HG03442 (cell line): ENCODE measurements around the gene NEMP2.
"Not testable (repeated sequence)": the region's sequence is repeated elsewhere in the genome, so short reads cannot be mapped to it uniquely, and the experiment has no call there.

Experiments used
- ATAC-seq: cut with Tn5 transposase; IDR thresholded peaks from one replicate; pipeline ENCODE4 v1.9.1; 2021; ENCODE audit warnings: mild to moderate bottlenecking, moderate library complexity; ENCODE audit not compliant: unreplicated experiment

Gene NEMP2

DNA sequence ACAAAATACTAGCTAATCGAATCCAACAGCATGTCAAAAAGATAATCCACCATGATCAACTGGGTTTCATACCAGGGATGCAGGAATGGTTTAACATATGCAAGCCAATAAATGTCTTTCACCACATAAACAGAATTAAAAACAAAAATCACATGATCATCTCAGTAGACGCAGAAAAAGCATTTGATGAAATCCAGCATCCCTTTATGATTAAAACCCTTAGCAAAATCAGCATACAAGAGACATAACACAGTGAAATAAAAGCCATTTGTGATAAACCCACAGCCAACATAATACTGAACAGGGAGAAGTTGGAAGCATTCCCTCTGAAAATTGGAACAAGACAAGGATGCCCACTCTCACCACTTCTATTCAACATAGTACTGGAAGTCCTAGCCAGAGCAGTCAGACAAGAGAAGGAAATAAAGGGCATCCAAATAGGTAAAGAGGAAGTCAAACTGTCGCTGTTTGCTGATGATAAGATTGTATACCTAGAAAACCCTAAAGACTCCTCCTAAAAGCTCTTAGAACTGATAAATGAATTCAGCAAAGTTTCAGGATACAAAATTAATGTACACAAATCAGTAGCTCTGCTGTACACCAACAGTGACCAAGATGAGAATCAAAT lies 39.8 kb downstream of the NEMP2 start:
- not testable (repeated sequence) for ATAC-seq

DNA sequence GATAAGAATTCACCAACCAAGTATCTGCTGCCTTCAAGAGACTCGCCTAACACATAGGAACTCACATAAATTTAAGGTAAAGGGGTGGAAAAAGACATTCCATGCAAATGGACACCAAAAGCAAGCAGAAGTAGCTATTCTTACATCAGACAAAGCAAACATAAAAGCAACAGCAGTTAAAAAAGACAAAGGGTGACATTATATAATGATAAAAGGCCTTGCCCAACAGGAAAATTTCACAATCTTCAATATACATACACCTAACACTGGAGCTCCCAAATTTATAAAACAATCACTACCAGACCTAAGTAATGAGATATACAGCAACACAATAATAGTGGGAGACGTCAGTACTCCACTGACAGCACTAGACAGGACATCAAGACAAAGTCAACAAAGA lies 41.4 kb downstream of the NEMP2 start:
- no peak for ATAC-seq

DNA sequence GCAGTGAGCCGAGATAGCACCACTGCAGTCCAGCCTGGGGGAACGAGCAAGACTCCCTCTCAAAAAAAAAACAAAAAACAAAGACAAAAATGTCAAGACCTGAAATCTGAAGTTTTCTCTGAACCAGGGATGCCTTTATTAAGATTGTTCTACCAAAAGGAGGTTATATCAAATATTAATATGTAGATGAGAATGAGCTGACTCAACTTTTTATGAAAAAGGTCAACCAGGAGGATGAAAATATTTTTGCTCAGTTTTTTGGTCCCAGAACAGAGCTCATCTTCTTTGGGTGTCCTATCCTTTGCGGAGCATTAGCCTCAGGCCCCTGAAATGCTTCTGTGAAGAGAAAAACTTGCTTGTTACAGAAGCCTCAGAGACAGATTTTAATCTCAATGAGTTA lies 44.0 kb downstream of the NEMP2 start:
- no peak for ATAC-seq

DNA sequence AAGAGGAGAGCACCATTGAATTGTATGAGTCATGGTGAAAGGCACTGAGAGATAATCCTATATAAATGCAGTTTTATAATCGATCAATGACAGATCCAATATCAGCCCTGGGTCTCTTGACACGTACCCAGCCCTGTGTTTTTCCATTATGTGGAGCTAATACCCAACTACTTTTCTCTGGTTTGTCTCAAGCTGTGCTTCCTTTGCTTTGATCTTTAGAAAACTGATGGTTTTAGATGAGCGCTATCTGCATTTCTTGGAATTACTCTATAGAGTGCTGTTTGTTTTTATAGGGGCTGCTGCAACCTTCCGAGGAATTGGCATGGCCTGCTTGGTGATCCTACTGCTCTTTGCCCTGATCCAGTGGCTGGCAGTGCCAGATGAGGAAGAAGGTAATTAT lies 45.0 kb downstream of the NEMP2 start:
- no peak for ATAC-seq

DNA sequence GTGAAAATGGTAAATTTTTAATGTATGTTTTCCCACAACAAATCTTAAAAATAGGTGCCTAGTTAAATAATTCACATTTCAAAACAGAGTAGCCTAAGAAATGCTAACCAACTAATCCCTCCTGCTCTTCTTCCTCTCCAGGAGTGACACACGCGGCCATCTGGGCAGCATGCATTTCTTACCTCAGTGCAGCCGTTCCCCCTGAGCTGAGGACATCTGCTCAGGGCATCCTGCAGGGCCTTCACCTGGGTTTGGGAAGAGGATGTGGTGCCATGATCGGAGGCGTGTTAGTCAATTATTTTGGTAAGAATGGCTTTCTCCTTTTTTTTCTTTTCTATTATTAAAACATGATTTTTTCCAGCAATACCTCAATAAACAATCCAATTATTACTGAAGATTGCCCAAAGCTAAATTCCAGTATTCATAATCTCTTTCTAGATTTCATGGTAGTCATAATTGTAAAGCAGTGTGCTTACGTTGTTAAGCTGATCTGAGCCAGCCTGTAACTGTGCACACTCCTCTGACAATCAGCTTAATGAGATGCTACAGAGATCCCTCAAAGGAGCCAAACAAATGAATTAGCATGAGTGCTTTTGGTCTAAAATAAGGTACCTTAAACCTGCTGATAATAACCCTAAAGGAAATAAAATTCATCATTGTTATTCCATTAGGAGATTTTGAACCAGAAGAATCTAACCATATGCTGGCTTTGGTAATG lies 45.8 kb downstream of the NEMP2 start:
- no peak for ATAC-seq

DNA sequence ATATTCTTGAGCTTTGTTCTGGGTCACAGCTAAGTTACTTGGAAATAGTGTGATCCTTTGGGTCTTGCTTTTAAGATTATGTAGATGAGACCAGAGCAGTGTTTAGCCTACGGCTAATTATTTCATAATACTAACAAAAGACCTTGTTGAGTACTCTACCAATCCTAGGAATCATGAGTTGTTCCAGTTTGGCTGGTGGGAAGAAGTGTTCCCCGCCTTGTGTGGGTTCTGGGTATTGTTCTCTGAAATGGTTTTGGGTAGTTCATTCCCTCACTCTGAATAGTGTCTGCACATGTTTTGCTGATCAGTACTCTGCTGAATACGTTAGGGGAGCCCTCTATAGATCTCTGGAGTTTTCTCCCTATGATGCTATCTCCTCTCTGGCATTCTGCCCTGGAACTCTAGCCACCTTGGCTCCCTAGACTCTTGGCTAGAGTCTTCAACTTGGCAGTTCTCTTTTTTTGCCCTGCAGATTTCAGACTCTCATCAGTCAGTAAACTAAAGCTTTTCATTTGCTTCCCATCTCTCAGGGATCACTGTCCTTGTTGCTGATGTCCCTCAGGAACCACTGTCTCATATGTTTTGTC lies 48.4 kb downstream of the NEMP2 start:
- ATAC-seq: no peak

DNA sequence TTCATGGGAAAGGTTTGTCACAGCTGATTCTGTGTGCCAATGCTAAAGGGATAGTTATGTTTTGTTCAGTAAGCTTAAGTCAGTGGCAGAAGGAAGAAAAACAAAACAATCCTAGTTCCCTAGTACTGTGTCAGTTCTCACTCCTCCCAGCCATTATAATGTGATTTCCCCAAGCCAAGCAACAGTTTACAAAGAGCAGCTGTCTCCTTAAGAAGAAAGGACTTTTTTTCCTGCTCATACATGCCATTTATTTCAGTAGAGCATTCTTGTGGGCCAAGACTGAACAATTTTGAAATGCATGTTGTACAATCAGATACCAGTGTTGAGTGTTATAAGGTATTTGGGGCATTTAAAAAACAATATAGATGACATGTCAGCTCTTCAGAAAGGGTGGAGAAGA lies 52.1 kb downstream of the NEMP2 start:
- ATAC-seq: no peak

DNA sequence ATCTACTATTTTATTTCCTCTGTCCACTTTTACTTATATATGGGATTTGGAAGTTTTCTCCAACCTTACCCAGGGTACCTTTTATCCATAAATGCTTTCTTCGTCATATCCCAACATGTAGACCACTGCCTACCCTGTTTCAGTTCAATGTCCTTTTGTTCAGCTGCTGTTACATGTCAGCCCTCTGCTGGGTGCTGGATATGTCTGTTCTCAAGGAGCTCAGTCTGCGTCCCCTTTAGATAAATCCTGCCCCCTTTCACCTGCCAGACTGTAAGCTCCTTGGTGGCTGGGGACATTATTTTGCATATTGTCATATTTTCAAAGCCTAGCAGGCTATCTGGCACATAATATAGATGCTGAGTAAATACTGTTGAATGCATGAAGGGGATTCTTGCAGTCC lies 53.2 kb downstream of the NEMP2 start:
- no peak for ATAC-seq

DNA sequence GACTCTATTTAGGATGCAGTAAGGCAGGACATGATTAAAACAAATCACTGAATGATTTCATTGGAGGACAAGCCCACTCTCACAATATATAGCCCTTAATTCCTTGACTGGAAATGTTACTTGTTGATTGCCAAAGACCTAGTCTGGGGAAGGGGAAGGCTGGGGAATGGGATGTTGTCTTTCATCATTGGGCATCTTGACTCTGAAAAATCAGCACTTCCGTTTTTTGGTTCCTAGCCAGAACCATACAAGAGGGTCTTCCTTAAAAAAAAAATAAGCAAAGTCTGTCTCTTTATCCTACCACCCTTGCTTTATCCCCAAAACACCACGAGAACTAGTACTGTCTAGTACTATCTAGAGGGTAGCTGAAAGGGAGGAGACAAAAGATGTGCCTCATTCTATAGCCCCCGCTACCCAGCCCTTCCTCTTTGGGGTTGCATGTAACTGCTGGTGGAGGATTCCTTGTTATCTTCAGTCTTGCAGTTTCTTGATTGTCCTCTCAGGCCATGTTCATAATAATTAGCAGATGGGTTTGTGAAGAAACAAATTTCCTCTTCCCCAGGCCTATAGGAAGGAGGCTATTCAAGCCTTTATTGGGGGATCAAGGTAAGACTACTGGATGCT lies 55.8 kb downstream of the NEMP2 start:
- no peak for ATAC-seq

DNA sequence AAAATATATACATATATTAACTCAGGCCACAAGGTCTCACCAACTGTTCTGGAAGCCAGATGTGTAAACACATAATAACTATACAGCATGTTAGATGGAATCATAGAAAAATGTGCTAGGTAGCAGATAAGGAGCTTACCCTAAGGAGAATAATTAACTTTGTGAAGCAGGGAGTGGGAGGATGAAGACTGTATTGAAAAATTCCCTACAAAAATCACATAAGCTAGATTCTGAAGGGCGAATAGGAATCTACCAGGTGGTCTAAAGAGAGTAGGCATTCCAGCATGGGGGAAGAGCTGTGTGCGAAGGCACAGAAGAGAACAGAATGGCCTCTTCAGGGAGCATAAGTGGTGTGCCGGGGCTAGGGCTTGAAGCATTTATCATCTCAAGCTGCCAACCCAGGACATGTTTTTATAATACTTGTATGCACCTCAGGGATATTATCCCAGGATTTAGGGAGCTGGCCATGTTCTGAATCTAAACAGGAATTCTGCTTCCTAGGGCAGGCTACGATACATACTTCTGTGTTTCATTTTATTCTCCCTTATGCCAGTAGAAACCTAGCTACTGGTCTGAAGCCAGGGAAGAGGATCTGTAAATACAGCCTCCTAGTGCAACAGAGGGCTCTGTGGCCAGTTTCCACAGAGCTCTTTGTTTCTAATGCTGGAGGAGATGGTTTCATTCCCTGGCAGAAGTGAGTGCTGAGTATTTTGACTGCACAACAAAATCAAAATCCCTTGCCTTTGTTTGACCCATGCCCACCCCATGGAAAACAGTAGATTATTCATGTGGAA lies 56.7 kb downstream of the NEMP2 start:
- no peak for ATAC-seq

DNA sequence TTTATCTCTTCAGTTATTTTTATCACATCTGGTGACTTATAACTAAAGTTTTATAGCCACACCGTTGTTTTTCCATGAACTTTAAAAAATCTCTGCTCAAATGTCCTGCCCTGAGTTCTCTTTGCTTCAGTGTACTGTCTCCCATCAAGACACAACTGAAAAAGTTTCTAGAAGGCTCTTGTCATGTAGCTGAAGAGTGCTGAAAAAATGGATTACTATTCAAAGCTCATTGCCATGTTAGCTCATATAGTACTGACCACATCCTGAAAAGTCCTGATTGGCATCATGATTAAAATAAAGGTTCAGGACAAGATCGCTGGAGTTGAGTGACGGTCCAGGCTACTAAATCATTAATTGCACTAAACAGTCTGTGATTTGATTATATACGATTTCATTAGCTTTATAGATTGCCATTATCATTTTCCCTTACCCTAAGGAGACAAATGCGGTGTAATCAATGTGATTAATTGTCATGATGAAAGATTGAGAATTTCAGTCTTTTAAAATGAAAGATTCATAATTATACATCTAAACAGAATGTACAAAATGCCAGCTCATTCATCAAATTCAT lies 64.2 kb downstream of the NEMP2 start:
- no peak for ATAC-seq

DNA sequence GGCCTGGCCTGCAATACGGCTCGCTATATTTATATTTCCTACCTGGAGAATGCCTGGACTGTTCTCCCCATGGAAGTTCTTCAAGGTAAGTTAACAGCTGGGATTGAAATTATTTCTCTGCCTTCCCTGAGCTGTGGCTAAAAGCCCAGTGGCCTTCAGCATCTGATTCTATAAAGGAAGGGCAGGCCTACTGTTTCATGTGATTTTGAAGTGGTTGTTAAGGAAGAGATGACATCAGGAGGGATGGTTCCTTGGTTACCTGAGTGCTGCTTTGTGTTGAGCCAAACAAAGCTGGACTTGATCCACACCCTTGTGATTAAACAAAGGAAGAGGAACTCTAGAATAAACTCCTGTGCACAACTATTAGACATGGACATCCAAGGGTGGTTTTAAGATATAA lies 64.8 kb downstream of the NEMP2 start:
- no peak for ATAC-seq

DNA sequence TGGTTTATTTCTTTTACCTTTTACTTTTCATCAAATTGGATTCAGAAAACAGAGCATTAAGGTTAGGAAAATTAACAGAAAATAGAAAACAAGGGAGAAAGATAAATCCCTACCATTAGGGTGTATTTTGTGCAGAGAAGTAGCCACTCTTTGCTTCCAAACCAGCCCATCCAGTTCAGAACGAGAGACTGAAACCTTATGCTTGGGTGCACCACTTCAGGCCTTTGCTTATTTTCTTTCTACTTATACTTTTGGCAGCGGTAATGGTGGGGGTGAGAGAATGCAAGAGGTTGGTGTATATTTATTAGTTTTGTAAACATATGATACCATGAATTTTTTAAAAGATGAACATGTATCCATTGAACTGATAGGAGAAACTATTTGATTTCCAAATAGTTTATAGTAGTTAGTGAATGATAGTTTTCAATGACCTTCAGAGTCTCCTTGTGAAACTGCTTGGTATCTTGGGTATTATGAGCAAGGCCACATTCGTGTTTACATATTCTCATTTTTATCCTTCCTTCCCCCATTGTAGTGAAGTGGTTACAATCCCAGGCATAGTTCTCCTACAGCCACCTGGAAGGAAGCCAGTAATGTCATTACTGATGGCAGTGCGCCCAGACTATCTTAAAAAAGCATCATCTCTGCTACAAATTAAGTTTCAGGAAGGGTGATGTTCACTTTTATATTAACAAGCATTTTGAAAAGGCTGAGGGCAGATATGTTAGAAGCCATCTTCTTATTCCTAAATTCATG lies 65.5 kb downstream of the NEMP2 start:
- ATAC-seq: peak; percentile 61

DNA sequence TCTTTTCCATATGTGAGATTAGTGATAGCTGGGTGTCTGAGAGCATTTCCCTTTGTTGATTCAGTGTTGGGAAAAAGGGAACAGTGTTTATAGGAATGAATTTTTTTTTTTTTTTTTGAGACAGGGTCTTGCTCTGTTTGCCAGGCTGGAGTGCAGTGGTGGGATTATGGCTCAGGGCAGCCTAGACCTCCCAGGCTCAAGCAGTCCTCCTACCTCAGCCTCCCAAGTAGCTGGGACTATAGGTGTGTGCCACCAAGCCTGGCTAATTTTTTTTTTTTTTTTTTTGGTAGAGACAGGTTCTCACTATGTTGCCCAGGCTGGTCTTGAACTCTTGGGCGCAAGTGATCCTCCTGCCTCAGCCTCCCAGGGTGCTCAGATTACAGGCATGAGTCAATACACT lies 66.2 kb downstream of the NEMP2 start:
- not testable (repeated sequence) for ATAC-seq

DNA sequence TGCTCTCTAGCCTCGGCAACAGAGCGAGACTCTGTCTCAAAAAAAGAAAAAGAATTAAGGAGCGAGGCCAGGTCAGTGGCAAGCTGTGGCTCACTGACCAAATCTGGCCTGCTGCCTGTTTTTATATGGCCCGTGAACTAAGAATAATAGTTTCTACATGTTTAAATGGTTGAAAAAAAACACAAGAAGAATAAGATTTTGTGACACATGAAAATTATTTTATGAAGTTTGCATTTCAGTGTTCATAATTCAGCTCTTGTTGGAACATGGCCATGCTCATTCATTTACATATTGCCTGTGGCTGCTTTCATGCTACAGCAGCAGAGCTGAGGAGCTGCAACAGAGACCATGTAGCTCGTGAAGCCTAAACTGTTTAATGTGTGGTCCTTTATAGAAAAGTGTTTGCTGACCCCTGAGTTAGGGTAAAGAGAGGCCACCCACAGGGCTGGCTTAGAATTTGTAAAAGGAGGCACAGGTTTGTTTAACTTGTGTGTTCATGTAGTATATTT lies 66.9 kb downstream of the NEMP2 start:
- ATAC-seq: peak; percentile 29

DNA sequence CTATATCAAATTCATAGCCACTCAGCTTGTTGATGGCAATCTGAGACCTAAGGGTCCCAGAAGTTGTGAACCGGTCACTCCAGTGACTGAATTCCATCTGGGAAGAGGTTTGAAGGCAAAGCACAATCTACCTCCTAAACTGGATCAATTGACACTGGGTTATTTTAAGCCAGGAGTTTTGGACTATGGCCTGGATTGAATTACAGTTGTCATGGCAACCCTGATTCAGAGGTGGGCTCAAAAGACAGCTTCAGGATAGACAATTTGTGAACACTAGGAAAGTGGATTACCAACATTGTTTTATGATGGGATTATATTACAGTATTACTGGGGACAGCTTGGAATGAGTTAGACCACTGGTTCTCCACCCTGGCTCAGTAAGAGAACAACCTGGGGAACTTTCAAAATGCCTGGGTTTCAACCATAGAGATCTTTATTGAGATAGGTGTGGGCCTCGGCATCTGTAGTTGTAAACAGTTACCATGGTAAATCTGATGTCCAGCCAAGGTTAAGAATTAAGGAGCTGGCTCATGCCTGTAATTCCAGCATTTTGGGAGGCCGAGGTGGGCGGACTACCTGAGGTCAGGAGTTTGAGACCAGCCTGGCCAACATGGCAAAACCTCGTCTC lies 67.6 kb downstream of the NEMP2 start:
- no peak for ATAC-seq

DNA sequence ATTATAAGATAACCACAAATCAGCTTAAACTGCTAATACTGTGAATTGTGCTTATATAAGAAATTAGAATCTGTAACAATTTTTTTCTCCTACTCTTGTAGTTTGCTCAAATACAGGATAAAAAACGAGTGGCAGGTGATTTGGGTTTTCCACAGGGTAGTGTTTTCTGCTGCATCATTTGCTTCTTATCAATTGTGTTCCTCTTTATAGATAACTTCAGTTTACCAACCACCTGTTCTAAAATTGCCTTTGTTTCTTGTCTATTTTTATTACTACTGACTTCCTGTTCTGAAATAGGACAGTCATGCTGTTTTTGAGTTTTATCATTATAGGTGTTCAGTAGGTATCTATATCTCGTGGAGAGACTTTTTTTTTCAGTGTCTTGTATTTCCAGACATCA lies 69.5 kb downstream of the NEMP2 start:
- peak; percentile 48 for ATAC-seq

DNA sequence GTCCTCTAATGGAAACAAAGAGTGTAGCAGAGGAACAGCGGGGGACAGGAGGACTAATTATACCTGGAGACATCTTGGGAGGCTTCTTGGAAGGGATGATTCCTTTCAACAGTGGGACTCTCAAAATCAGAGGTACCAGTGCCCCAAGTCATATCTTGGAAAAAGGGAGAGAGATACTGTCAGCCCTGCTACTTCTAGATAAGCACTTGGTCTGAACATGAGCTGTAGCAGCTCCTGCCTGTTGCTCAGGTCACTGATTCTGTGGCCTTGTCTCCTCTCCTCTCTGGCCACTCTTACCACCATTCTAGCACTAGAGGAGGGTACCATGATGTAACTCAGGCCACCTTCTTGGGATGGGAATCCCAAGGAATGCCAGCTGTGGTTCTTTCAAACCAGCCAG lies 71.9 kb downstream of the NEMP2 start:
- no peak for ATAC-seq

DNA sequence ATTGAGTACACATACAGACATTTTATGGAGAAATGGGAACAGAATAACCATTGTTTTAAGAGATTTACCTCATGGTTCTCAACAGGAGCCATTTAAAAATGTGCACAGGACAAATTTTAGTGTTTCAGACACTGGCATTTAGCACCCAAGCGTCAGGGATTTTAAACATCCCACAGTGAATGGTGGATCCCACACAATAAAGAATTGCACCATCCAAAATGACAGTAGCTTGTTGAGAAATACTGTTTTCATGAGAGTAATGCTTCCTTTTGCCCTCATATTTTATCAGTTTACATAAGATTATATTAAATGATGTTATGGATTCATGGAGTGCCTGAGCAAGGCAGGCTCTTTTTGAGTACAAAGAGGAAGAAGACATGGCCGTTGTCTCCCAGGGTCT lies 72.3 kb downstream of the NEMP2 start:
- ATAC-seq: no peak

DNA sequence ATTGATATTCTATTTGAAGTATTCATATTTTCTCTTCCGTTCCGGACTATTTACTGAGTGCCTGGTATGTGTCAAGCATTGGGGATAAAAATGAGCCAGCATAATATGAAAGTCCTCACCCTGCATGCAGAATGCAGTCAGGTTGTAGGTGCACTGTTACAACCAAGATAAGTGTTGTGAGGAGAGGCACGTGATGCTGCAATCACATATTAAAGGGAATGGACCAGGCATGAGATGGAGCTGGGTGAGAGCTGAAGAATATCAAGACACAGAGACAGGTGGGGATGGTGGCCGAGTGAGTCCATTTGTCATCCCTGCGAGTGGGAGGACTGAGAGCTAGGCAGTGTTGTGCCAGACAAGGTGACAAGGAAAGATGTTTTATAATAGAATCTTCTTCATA lies 74.0 kb downstream of the NEMP2 start:
- ATAC-seq: no peak
